HG03196 (cell line): ENCODE measurements around the gene DIP2B.
"Not testable (repeated sequence)": the region's sequence is repeated elsewhere in the genome, so short reads cannot be mapped to it uniquely, and the experiment has no call there.

Source experiments
- ATAC-seq: cut with Tn5 transposase; IDR thresholded peaks from one replicate; pipeline ENCODE4 v1.9.1; 2021; ENCODE audit not compliant: unreplicated experiment

Gene DIP2B

DNA sequence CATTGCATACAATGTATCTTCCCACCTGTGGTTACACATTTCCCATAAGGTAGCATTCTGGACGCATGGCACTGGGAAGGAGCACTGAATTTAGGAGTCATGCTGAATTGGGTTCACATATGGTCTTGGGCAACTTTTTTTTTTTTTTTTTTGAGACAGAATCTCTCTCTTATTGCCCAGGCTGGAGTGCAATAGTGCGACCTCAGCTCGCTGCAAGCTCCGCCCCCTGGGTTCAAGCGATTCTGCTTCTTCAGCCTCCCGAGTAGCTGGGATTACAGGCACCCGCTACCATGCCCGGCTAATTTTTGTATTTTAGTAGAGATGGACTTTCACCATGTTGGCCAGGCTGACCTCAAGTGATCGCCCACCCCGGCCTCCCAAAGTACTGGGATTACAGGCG, 13.3 kb downstream of the DIP2B start:
- no peak for ATAC-seq

GRCh38 chr12:50519353-50519752, 14.6 kb downstream of the DIP2B start:
- no peak for ATAC-seq

GRCh38 chr12:50520416-50521207, 15.8 kb downstream of the DIP2B start:
- no peak for ATAC-seq

DNA sequence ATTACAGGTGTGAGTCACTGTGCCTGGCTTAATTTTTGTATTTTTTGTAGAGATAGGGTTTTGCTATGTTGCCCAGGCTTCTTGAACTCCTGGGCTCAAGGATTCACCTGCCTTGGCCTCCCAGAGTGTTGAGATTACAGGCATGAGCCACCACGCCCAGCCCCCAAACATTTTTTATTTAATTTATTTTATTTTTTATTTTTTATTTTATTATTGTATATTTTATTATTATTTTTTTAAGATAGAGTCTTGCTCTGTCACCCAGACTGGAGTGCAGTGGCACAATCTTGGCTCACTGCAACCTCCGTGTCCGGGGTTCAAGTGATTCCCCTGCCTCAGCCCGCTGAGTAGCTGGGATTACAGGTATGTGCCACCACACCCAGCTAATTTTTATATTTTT, 17.0 kb downstream of the DIP2B start:
- ATAC-seq, result not testable (repeated sequence)

DNA sequence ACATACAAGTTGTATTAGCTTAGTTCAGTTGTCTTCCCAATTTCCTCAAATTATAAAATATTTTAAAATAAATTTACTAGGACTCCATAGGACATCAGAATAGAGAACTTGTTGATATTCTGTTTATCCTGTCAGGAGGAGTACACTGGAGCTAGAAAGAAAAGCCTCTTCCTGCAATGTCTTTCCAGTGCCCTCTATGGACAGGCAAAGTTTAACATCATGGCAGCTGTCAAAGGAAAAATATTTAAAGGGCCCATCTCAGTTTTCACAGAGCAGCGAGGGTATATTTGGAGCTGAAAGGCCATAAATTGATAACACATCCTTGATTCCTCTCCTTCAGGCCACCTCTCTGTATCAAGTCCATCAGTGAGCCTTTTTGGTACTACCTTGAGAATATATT, 19.0 kb downstream of the DIP2B start:
- ATAC-seq, result no peak

GRCh38 chr12:50524621-50525020, 19.8 kb downstream of the DIP2B start:
- ATAC-seq, result no peak

GRCh38 chr12:50525422-50525821, 20.6 kb downstream of the DIP2B start:
- no peak for ATAC-seq

GRCh38 chr12:50527359-50527726, 22.6 kb downstream of the DIP2B start:
- ATAC-seq, result no peak

DNA sequence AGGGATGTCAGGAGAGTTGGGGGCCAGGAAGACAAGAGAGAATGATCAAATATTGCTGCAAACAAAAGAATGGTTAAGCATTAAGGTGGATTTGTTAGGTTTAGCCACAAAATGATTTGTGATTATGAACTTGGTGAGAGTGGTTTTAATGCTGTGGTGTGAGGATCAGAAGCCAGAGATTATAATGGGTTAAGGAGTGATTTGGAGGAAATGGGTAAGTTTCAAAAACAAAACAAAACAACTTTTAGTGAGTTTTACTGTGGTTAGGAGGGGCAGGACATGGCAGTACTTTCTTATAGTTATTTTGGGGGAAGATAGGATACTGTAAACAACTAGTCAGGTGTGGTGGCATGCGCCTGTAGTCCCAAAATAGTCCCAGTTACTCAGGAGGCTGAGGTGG, 24.0 kb downstream of the DIP2B start:
- no peak for ATAC-seq

DNA sequence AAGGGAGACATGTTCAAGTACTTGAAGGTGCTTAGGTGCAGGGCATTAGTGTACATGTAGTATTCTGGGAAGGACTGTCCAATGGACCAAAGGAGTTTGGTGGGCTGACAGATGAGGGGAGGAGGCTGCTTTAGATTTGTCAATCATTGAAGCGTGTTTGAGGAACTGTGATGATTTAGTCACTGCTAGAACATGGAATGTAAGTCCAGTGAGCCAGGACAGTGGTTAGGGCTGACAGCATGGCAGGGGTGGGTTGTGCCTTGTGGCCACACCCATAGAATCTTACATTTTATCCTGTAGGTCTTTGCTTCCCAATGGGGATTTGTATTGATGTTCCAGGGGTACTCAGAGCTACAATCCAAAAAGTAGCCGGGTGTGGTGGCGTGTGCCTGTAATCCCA, 24.6 kb downstream of the DIP2B start:
- ATAC-seq, result no peak

GRCh38 chr12:50530532-50530931, 25.7 kb downstream of the DIP2B start:
- ATAC-seq, result no peak

- ATAC-seq, result no peak
Observed at GRCh38 chr12:50533203-50533584, 28.4 kb downstream of the DIP2B start.

DNA sequence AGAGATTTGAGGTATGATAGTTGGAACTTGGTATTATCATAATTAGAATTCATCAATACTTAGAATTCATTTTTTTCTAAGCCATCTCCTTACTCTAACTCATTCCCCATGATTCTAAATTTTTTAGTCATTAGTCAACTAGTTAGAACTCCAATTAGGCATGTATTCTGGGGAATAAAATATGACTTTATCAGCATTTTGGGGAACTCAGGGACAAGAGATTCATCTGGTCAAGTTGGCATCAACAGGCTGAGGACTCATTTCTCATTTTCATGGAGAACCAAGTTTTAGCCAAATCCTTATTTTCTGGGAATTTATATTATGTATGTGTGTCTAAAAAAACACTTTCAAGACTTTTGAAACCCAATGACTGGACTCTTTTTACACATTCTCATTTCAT, 29.2 kb downstream of the DIP2B start:
- ATAC-seq, result no peak

GRCh38 chr12:50536831-50537537, 32.2 kb downstream of the DIP2B start:
- ATAC-seq, result no peak

DNA sequence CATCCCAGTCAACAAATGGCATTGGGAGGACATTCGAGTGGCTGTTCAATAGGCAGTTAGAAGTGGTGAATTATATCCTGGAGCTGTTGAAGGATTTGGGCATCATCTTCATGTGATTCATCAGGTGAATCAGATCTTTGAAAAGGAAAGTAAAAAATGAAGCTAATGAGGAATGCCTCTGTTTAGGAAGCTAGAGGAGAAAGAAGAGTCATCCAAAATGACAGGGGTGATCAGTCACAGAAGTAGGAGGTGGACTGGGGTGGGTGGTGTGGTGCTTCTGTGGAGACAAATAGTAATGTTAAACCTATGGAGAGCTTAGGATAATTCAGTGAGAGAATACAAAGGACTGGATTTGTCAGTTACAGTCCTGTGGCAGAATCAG, 32.7 kb downstream of the DIP2B start:
- no peak for ATAC-seq

DNA sequence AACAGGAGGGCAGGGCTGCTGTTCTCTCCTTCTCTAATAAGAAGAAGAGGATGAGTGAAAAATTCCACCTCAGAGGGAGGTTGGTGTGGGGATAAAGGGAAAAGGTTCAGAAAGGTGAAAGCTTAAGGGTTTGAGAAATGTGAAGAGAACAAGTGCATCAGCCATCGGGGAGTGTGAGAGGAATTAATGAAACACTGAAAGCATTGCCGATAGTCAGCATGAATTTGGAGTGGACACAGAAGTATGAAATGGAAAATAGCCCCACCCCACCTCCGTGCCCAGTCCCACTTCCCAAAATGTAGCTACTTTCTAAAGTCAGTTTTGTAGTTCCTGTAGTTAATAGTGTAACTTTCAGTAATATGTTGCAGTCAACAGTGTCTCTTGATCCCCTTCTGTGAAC, 33.4 kb downstream of the DIP2B start:
- no peak for ATAC-seq

DNA sequence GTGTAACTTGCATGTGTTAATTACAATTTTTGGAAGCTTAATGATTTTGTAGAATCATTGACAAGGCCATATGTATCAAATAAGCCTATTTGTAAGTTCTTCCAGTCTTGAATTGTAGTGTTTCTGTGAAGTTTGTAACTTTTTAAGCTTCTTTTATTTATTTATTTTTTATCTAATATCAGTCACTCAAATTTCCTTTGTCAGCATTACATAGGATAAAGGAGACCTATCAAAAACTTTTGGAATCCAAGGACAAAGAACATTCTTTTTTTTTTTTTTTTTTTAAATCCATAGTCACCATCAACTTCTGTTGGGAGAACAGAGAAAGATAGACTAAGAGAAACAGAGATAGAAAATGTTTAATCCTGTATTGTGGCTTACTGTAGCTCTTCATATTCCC, 36.4 kb downstream of the DIP2B start:
- ATAC-seq, result no peak

- ATAC-seq, result no peak
Observed at GRCh38 chr12:50542448-50542847, 37.7 kb downstream of the DIP2B start.

DNA sequence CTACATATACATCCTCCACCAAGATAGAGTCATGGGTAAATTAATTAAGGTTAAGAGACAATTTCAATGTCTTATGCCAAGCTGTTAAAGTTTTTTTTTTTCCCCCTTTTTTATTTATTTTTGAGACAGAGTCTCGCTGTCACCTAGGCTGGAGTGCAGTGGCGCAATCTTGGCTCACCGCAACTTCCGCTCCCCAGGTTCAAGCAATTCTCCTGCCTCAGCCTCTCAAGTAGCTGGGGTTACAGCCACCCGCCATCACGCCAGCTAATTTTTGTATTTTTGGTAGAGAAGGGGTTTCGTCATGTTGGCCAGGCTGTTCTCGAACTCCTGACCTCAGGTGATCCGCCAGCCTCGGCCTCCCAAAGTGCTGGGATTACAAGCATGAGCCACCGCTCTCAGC, 38.4 kb downstream of the DIP2B start:
- ATAC-seq, result not testable (repeated sequence)

DNA sequence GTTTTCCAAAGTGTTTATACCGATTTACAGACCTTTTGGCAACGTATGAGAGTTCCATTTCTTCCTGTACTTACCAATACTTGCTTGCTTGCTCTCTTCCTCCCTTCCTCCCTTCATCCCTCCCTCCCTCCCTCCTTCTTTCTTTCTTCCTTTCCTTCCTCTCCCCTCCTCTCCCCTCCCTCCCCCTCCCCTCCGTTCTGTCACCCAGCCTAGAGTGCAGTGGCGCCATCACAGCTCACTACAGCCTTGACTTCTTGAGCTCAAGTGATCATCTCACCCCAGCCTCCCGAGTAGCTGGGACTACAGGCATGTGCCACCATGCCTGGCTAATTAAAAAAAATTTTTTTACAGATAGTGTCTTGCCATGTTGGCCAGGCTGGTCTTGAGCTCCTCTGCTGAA, 40.4 kb downstream of the DIP2B start:
- no peak for ATAC-seq

GRCh38 chr12:50545786-50546185, 41.0 kb downstream of the DIP2B start:
- ATAC-seq, result no peak

GRCh38 chr12:50546441-50547318, 41.9 kb downstream of the DIP2B start:
- ATAC-seq, result no peak
